ENCODE data around the gene HHATL.

DNA sequence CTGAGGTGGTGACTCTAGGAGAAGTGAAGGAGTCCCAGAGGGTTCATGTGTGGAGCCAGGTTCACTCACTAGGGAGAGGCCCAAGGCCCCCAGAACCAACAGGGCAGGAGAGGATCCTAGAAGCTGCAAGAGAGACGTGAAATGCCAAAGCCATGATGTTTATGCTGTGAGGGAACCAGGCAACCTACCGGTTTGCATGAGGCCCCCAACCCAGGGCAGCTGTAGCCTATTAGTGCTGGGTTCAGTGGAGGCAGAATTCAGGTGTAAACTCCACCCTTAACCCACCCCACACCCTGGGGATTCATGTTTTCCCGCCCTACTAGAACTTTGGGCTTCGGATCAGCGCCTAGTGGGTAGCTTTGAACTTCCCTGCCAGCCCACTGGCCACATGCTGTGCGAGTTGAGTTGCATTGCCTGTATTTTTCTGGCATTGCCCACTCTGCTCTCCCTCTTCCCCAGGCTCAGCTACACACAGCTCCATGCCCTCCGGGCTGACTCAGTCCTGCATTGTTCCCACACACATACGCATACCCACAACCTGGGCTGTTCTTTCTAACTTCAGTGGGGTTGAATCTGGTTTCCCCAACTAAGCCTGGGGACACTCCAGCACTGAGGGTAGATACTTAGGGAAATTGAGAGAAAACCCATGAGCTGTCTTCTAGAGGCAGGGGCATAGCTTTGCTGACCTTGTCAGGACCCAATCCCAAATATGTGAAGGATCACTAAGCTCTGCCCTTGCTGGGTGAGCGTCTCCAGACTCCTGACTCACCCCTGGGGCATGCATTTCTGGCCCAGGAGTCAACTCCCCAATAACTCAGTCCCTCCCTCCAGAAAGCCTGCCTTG is 51.1 kb downstream of the HHATL start:
- TF ChIP-seq POLR2AphosphoS5 (IDR thresholded peaks at IDR 0.05; ENCODE audit: borderline replicate concordance, low read depth, low read length) (no peak), EZH2 (IDR thresholded peaks at IDR 0.05) (no peak)
